HCT116 (cell line): Measurements from ENCODE around the gene MSH3. TPM values are rescaled to one million over a fixed set of nuclear protein-coding genes. Genes with fewer than 3 reads are reported as not detected.

Experiments used
- ATAC-seq: fragments of 200-7000 bp; cut with Tn5 transposase; 2 replicates; pipeline ENCODE4 v1.9.1; 2020; ENCODE audit warnings: mild to moderate bottlenecking, moderate library complexity
- BruUV-seq: library from RNA; stranded (reverse); fragments of 400-500 nt; replicated peaks from 2 replicates; lab custom pipeline; 2021; lab: Mats Ljungman, UMichigan
- CTCF ChIA-PET: fragments of 300-600 bp; sonication (Branson Sonifier 250); formaldehyde crosslinking; loops from one replicate; lab custom pipeline; 2021; ENCODE audit warnings: antibody characterized with exemption; lab: Charles Lee
- POLR2A ChIA-PET: fragments of 300-600, 350-600 bp; sonication (Branson Sonifier 250); formaldehyde crosslinking; loops from one replicate; lab custom pipeline; 2021; ENCODE audit warnings: antibody characterized with exemption; lab: Charles Lee
- RAD21 ChIA-PET, 2 experiments: fragments of 300-600 bp; sonication (Branson Sonifier 250); formaldehyde crosslinking; loops; one replicate each; lab custom pipeline; 2023; ENCODE audit warnings: low total read pairs in 2 of 2; ENCODE audit not compliant: uncharacterized antibody in 2 of 2, unreplicated experiment in 2 of 2, low non-redundant PET in 1 of 2; lab: Charles Lee
- DNase-seq: peaks from one replicate; pipeline ENCODE4 v3.0.0-alpha.2; 2010; ENCODE audit warnings: low read depth, low spot score
- H2AFZ ChIP-seq: fragments of 200-600 bp; shearing (Covaris generic), sonication (generic); 2 replicates; pipeline ENCODE4 v1.6.1; 2017; ENCODE audit warnings: low read depth, mixed run types, mixed read lengths, antibody characterized with exemption, low read length; ENCODE audit not compliant: poor library complexity, severe bottlenecking
- H3K27ac ChIP-seq: 2 replicates; pipeline ENCODE4 v1.5.1; 2012; ENCODE audit warnings: low read depth, low read length
- H3K27me3 ChIP-seq: fragments of 200-600 bp; sonication (generic); 2 replicates; pipeline ENCODE4 v1.6.1; 2016; ENCODE audit warnings: mixed run types, low read length, mixed read lengths; ENCODE audit not compliant: insufficient read depth
- H3K36me3 ChIP-seq, 2 experiments: fragments of 200-500 bp in 1 of 2; fragments of 200-600 bp in 1 of 2; sonication (Bioruptor generic) in 1 of 2; sonication (generic) in 1 of 2; 2 replicates each; pipeline versions ENCODE4 v1.5.1 to v1.6.1; 2014 to 2016; ENCODE audit warnings: low read length in 2 of 2, inconsistent platforms in 1 of 2, mixed read lengths in 1 of 2, mixed run types in 1 of 2; ENCODE audit not compliant: insufficient read depth in 2 of 2, control insufficient read depth in 1 of 2
- H3K4me1 ChIP-seq, 2 experiments: fragments of 200-600 bp in 1 of 2; sonication (generic) in 1 of 2; 2 replicates each; pipeline versions ENCODE4 v1.5.1 to v1.6.1; 2012 to 2017; ENCODE audit warnings: low read length in 2 of 2, inconsistent platforms in 1 of 2, mild to moderate bottlenecking in 1 of 2, mixed read lengths in 1 of 2, mixed run types in 1 of 2, moderate library complexity in 1 of 2; ENCODE audit not compliant: insufficient read depth in 2 of 2, control insufficient read depth in 1 of 2
- H3K4me2 ChIP-seq: fragments of 200-600 bp; sonication (generic); 2 replicates; pipeline ENCODE4 v1.6.1; 2017; ENCODE audit warnings: mixed run types, low read length, mixed read lengths
- H3K4me3 ChIP-seq, 2 experiments: fragments of 200-600 bp in 1 of 2; sonication (generic) in 1 of 2; replicated peaks in 1 of 2; 2 replicates each; pipeline ENCODE4 v1.5.1; 2011 to 2016; ENCODE audit warnings: low read length in 2 of 2, control low read depth in 1 of 2, low read depth in 1 of 2, mild to moderate bottlenecking in 1 of 2, mixed read lengths in 1 of 2, mixed run types in 1 of 2
- H3K79me2 ChIP-seq: fragments of 200-600 bp; sonication (generic); 2 replicates; pipeline ENCODE4 v1.6.1; 2017; ENCODE audit warnings: mild to moderate bottlenecking, mixed run types, low read length, moderate library complexity, mixed read lengths; ENCODE audit not compliant: insufficient read depth
- H3K9ac ChIP-seq: fragments of 200-600 bp; sonication (generic); 2 replicates; pipeline ENCODE4 v1.6.1; 2016; ENCODE audit warnings: low read length, mixed read lengths
- H3K9me2 ChIP-seq: fragments of 200-600 bp; sonication (generic), shearing (Covaris generic); 2 replicates; pipeline ENCODE4 v1.6.1; 2017; ENCODE audit warnings: mixed run types, mild to moderate bottlenecking, moderate library complexity; ENCODE audit not compliant: insufficient read depth
- H3K9me3 ChIP-seq, 2 experiments: fragments of 200-500 bp in 1 of 2; fragments of 200-600 bp in 1 of 2; sonication (Bioruptor generic) in 1 of 2; sonication (generic) in 1 of 2; 2 replicates each; pipeline ENCODE4 v1.6.1; 2014 to 2017; ENCODE audit warnings: low read length in 2 of 2, mixed read lengths in 2 of 2, inconsistent platforms in 1 of 2, low read depth in 1 of 2, mild to moderate bottlenecking in 1 of 2, mixed run types in 1 of 2, moderate library complexity in 1 of 2; ENCODE audit not compliant: control insufficient read depth in 1 of 2, insufficient read depth in 1 of 2
- H4K20me1 ChIP-seq: fragments of 200-600 bp; sonication (generic), shearing (Covaris generic); 2 replicates; pipeline ENCODE4 v1.6.1; 2017; ENCODE audit warnings: mixed run types, mild to moderate bottlenecking, moderate library complexity; ENCODE audit not compliant: insufficient read depth
- CBX3 ChIP-seq: IDR thresholded peaks from 2 replicates; pipeline ENCODE4 v1.6.1; 2012; ENCODE audit warnings: low read depth
- EGR1 ChIP-seq: IDR thresholded peaks from 2 replicates; pipeline ENCODE4 v1.6.1; 2012; ENCODE audit warnings: low read depth
- EZH2 ChIP-seq: fragments of 200-600 bp; sonication (generic); IDR thresholded peaks from 2 replicates; pipeline ENCODE4 v1.6.1; 2017; ENCODE audit warnings: antibody characterized with exemption, mixed run types
- EZH2phosphoT487 ChIP-seq: fragments of 200-600 bp; IDR thresholded peaks from 2 replicates; pipeline ENCODE4 v1.6.1; 2018; ENCODE audit warnings: antibody characterized with exemption, borderline replicate concordance
- FOSL1 ChIP-seq: IDR thresholded peaks from 2 replicates; pipeline ENCODE4 v1.6.1; 2012; ENCODE audit warnings: low read depth
- JUND ChIP-seq: IDR thresholded peaks from 2 replicates; pipeline ENCODE4 v1.6.1; 2012
- POLR2A ChIP-seq: IDR thresholded peaks from 2 replicates; pipeline ENCODE4 v1.7.0; 2011; ENCODE audit warnings: borderline replicate concordance; ENCODE audit not compliant: insufficient read depth, insufficient read length; ENCODE audit errors: extremely low read depth
- RAD21 ChIP-seq: IDR thresholded peaks from 2 replicates; pipeline ENCODE4 v1.6.1; 2012; ENCODE audit warnings: low read depth, mild to moderate bottlenecking
- SRF ChIP-seq: IDR thresholded peaks from 2 replicates; pipeline ENCODE4 v1.6.1; 2012; ENCODE audit warnings: low read depth
- YY1 ChIP-seq: IDR thresholded peaks from 2 replicates; pipeline ENCODE4 v1.6.1; 2011; ENCODE audit warnings: low read length, low read depth, moderate library complexity, mild to moderate bottlenecking; ENCODE audit not compliant: insufficient replicate concordance; ENCODE audit errors: extremely low read depth
- ZFX ChIP-seq: fragments of 450-650 bp; IDR thresholded peaks from 2 replicates; pipeline ENCODE4 v1.6.1; 2017
- intact Hi-C: fragments of 100-400 bp; cut with micrococcal nuclease; formaldehyde crosslinking; loops from 2 replicates; pipeline ENCODE4 v1.10.0; 2022
- total RNA-seq: library from RNA; stranded (reverse); gene quantifications from one replicate; pipeline ENCODE4 v1.2.1, GENCODE V29; 2021; ENCODE audit not compliant: unreplicated experiment
- TF ChIP-seq, protein P1 (sequence below): IDR thresholded peaks from 2 replicates; pipeline ENCODE4 v1.6.1; 2012
- TF ChIP-seq, protein P2 (sequence below), 3 experiments: fragments of 200-600 bp in 1 of 3; sonication (generic) in 1 of 3; IDR thresholded peaks in 2 of 3; conservative IDR thresholded peaks in 1 of 3; 2 replicates each; pipeline ENCODE4 v1.5.1; 2012 to 2017; ENCODE audit warnings: low read depth in 2 of 3, low read length in 2 of 3, antibody characterized with exemption in 1 of 3, borderline replicate concordance in 1 of 3, control low read depth in 1 of 3, mild to moderate bottlenecking in 1 of 3, mixed read lengths in 1 of 3, mixed run types in 1 of 3, moderate library complexity in 1 of 3; ENCODE audit not compliant: insufficient read depth in 1 of 3

The MSH3 gene
- total RNA-seq, 1 experiment from 2014 or later, result 4.9 TPM

DNA sequence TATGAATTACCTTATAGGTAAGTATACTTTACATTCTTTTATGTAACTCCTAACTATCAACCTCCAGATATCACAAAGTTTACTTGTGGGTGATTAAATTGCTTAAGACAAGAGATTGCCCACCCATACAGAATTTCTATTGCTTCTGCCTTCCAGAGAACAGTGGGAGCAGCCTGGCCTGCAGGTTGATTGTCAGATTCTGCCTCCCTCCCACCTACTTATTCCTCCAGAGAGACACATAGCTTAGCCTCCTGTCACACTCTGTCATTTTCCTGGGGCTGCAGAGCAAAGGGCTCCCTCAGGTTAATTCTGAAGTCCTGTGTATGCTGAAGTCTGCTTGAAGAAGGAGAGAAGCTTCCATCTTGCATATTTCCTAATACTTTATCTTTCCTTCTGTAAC lies 48.8 kb downstream of the MSH3 start:
- no peak overlapping the region for H3K4me2 ChIP-seq
- TF ChIP-seq RAD21, result no peak
- no peak for TF ChIP-seq CBX3
- no peak for TF ChIP-seq ZFX
- TF ChIP-seq POLR2A, result no peak
- no peaks in the 10 kb centered on the region for H3K4me1 ChIP-seq
- H3K27ac ChIP-seq, result no peak overlapping the region
- no peak for ATAC-seq
- intact Hi-C loops, result no loop called here
- BruUV-seq, result no TSS peak
- H3K9me2 ChIP-seq, result no peaks in the 10 kb centered on the region
- H2AFZ ChIP-seq, result no peak overlapping the region
- POLR2A ChIA-PET, result no interaction called here
- no peaks in the 10 kb centered on the region for H4K20me1 ChIP-seq
- DNase-seq, result no peak
- RAD21 ChIA-PET, result no interaction called here
- no peaks in the 10 kb centered on the region for H3K27me3 ChIP-seq
- CTCF ChIA-PET, result no interaction called here
- no peak overlapping the region for H3K4me3 ChIP-seq
- H3K9me3 ChIP-seq, result no peaks in the 10 kb centered on the region
- H3K9ac ChIP-seq, result no peak overlapping the region
- no peaks in the 10 kb centered on the region for H3K79me2 ChIP-seq
- no peaks in the 10 kb centered on the region for H3K36me3 ChIP-seq

DNA sequence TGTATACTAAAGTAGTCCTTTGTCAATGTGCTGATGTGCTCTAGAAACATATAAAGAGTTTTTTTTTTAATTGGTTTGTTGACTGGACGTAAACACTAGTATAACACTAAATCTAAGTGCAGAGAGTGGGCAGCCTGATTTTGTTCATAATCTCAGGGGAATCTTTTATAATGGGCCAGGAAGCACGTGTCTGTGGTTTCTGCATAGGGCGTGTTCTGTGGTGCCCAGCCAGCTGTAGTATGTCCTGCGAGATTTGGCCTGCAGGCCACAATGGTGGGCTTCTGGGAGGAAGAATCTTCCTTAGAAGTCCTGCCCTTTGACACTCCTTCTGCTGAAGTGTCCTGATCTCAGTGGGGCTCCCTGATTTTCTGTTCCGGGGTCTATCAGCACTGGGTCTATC lies 49.3 kb downstream of the MSH3 start:
- Histone ChIP-seq H3K9me2 (no peaks in the 10 kb centered on the region), H3K9ac (no peak overlapping the region), H4K20me1 (no peaks in the 10 kb centered on the region), H3K4me1 (no peaks in the 10 kb centered on the region), H3K4me3 (no peak overlapping the region), H3K4me2 (no peak overlapping the region), H3K27me3 (no peaks in the 10 kb centered on the region), H2AFZ (no peak overlapping the region), H3K79me2 (no peaks in the 10 kb centered on the region), H3K27ac (no peak overlapping the region), H3K36me3 (no peaks in the 10 kb centered on the region), H3K9me3 (no peaks in the 10 kb centered on the region)
- ATAC-seq (no peak), DNase-seq (no peak)
- CTCF ChIA-PET, result no interaction called here
- POLR2A ChIA-PET, result no interaction called here
- BruUV-seq, result no TSS peak
- RAD21 ChIA-PET, result no interaction called here
- TF ChIP-seq JUND (no peak), EZH2 (no peak), SRF (no peak), CBX3 (no peak), EZH2phosphoT487 (no peak), YY1 (no peak), EGR1 (no peak), POLR2A (no peak), FOSL1 (no peak)
- TF ChIP-seq, protein P1, sequence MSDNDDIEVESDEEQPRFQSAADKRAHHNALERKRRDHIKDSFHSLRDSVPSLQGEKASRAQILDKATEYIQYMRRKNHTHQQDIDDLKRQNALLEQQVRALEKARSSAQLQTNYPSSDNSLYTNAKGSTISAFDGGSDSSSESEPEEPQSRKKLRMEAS, result no peak
- TF ChIP-seq, protein P2, sequence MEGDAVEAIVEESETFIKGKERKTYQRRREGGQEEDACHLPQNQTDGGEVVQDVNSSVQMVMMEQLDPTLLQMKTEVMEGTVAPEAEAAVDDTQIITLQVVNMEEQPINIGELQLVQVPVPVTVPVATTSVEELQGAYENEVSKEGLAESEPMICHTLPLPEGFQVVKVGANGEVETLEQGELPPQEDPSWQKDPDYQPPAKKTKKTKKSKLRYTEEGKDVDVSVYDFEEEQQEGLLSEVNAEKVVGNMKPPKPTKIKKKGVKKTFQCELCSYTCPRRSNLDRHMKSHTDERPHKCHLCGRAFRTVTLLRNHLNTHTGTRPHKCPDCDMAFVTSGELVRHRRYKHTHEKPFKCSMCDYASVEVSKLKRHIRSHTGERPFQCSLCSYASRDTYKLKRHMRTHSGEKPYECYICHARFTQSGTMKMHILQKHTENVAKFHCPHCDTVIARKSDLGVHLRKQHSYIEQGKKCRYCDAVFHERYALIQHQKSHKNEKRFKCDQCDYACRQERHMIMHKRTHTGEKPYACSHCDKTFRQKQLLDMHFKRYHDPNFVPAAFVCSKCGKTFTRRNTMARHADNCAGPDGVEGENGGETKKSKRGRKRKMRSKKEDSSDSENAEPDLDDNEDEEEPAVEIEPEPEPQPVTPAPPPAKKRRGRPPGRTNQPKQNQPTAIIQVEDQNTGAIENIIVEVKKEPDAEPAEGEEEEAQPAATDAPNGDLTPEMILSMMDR (IDR thresholded peaks at IDR 0.05 in 2 of 3, conservative IDR thresholded peaks at IDR 0.05 in 1 of 3; ENCODE audit: borderline replicate concordance in 1 of 3, insufficient read depth in 1 of 3, low read depth in 2 of 3, low read length in 2 of 3), result no peak
- intact Hi-C loops, result no loop called here
